Measurements from ENCODE around the gene MITF. TPM values are rescaled to one million over a fixed set of nuclear protein-coding genes. Genes with fewer than 3 reads are reported as not detected.
"Not testable (repeated sequence)": the region's sequence is repeated elsewhere in the genome, so short reads cannot be mapped to it uniquely, and the experiment has no call there.

The MITF gene
- total and polyA plus RNA-seq, 9 donors, result 5.7 to 9.6 (median 7.4) TPM

DNA sequence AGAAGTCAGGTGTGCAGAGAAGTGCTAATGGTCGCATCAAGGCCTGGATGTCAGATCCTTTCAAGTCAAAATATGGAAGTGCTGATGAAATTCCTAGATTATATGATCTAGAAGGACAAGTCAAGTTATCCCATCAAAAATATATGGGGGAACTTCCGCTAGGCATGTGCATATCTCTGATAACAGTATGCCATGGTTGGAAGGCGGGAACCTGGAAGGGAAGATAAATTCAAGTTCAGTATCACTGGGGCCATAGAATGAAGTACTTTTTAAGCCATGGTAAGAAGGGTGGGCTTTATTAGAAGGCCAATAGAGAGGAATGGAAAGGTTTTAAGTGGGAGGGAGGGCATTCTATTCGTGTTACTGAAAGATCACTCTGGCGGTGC, 38.3 kb downstream of the MITF start:
- H3K4me1 ChIP-seq (ENCODE audit: control insufficient read depth, insufficient read depth, low read length), result no peaks in the 10 kb centered on the region
- H3K27ac ChIP-seq (ENCODE audit: low read length), result no peak overlapping the region
- H3K36me3 ChIP-seq (ENCODE audit: control insufficient read depth, insufficient read depth, low read length), result no peaks in the 10 kb centered on the region
- H3K27me3 ChIP-seq (ENCODE audit: control insufficient read depth, insufficient read depth, low read length), result no peaks in the 10 kb centered on the region
- WGBS (ENCODE audit: insufficient coverage), result 96% methylated on average over 4 of the region's 5 CpGs
- H3K9me3 ChIP-seq (replicated peaks; ENCODE audit: control insufficient read depth, low read depth, low read length), result no peaks in the 10 kb centered on the region
- DNase-seq, result no peak
- H3K4me3 ChIP-seq (ENCODE audit: low read length), result no peak overlapping the region

DNA sequence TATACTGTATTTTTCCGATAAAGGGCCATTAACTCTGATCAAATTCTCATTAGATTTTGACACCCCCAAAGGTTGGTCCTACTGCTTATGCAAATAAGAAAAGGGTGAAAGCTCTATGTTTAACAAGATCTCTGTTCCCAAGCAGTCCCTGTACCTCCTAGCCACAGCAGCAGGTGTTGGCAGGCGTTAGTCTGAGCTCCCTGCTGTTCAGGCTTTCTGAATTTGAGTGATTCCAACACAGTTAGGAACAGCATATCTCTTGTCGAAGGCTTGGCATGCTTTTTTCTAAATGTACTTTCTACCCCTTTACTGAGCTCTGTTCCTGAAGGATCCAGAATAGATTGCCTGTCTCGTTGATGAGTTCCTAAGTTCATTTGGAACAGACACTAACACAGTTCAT, 42.3 kb downstream of the MITF start:
- WGBS (ENCODE audit: insufficient coverage), result 54% methylated on average over 3 of the region's 4 CpGs
- Histone ChIP-seq H3K36me3 (ENCODE audit: control insufficient read depth, insufficient read depth, low read length) (no peaks in the 10 kb centered on the region), H3K27me3 (ENCODE audit: control insufficient read depth, insufficient read depth, low read length) (no peaks in the 10 kb centered on the region), H3K27ac (ENCODE audit: low read length) (no peak overlapping the region), H3K9me3 (replicated peaks; ENCODE audit: control insufficient read depth, low read depth, low read length) (no peaks in the 10 kb centered on the region), H3K4me3 (ENCODE audit: low read length) (no peak overlapping the region), H3K4me1 (ENCODE audit: control insufficient read depth, insufficient read depth, low read length) (peaks cover 6% of the 10 kb centered on the region)
- no peak for DNase-seq

DNA sequence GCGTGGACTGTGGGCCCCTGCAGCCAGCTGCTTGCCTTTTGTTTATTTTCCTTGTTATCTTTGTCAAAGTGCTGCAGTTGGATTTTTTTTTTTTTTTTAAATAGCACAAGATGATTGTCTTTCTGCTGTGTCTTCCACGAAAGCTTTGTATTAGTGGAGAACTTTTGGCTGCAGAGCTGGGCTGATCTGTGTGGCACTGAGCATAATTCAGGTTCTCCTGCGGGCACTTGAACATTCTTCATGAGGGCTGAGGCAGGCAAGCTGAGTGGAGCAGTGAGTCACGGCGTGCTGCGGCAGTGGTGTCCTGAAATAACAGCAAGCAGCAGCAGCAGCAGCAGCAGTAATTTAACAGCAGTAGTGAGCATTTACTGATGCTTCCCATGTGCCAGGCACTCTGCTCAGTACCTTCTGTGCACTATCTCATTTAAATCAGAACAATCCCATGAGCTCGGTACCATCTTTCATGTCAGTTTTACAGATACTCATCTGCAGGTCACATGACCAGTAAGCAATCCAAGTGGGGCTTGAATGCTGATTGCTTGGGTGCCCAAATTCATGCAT, 45.8 kb downstream of the MITF start:
- no peak for DNase-seq
- no peak overlapping the region for H3K4me3 ChIP-seq (ENCODE audit: low read length)
- H3K36me3 ChIP-seq (ENCODE audit: control insufficient read depth, insufficient read depth, low read length), result no peaks in the 10 kb centered on the region
- H3K27ac ChIP-seq (ENCODE audit: low read length), result no peak overlapping the region
- WGBS (ENCODE audit: insufficient coverage), result 62% methylated on average over 6 of the region's 7 CpGs
- peaks cover 6% of the 10 kb centered on the region for H3K4me1 ChIP-seq (ENCODE audit: control insufficient read depth, insufficient read depth, low read length)
- no peaks in the 10 kb centered on the region for H3K27me3 ChIP-seq (ENCODE audit: control insufficient read depth, insufficient read depth, low read length)
- no peaks in the 10 kb centered on the region for H3K9me3 ChIP-seq (replicated peaks; ENCODE audit: control insufficient read depth, low read depth, low read length)

DNA sequence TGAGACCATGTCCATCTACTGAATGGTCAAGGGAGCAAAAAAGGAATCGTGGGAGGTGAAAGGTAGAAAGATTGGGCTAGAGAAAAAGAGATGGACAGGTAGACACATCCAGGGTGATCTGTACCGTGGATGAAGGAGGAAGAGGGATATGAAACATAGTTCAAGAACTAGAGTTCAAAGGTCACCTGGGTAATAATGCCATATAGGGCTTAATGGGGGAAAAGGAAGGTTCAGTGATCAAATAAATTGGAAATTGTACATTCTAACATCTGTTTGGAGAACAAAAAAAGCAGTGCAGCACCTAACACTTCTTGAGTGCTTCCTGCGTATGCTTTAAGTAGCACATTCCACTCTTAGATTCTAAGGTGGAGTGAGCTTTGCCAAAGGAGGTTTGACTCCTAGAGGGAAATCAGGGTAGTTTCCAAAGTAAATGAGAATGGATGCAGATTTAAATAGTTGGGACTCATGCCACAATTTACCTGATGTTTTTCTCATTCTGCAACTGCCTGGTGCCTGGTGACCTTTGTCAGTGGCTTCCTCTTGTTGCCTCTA, 46.6 kb downstream of the MITF start:
- Histone ChIP-seq H3K4me3 (ENCODE audit: low read length) (no peak overlapping the region), H3K36me3 (ENCODE audit: control insufficient read depth, insufficient read depth, low read length) (no peaks in the 10 kb centered on the region), H3K27me3 (ENCODE audit: control insufficient read depth, insufficient read depth, low read length) (no peaks in the 10 kb centered on the region), H3K9me3 (replicated peaks; ENCODE audit: control insufficient read depth, low read depth, low read length) (no peaks in the 10 kb centered on the region), H3K4me1 (ENCODE audit: control insufficient read depth, insufficient read depth, low read length) (peaks cover 8% of the 10 kb centered on the region), H3K27ac (ENCODE audit: low read length) (no peak overlapping the region)
- no peak for DNase-seq
- WGBS (ENCODE audit: insufficient coverage), result 85% methylated on average over 2 of the region's 3 CpGs

DNA sequence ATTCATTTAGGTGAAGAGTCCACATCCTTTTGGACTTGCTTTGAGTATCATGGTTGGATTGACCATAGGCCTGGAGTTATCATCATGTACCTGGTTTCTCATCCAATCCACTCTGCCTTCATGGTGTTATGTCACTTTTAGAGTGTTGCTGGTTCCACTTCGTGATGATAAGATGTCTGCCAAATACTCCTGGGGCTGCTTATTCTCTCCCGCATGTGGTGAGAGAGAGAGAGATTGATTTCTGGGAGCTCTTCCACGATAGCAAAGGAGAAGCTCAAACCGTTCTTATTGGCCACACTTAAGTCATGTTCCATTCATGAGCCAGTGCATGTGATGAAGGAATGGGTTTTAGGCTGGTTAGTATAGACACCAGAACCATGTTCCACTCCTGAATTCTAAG, 47.6 kb downstream of the MITF start:
- peaks cover 10% of the 10 kb centered on the region for H3K4me1 ChIP-seq (ENCODE audit: control insufficient read depth, insufficient read depth, low read length)
- H3K36me3 ChIP-seq (ENCODE audit: control insufficient read depth, insufficient read depth, low read length), result no peaks in the 10 kb centered on the region
- no peak overlapping the region for H3K4me3 ChIP-seq (ENCODE audit: low read length)
- H3K9me3 ChIP-seq (replicated peaks; ENCODE audit: control insufficient read depth, low read depth, low read length), result no peaks in the 10 kb centered on the region
- H3K27me3 ChIP-seq (ENCODE audit: control insufficient read depth, insufficient read depth, low read length), result no peaks in the 10 kb centered on the region
- WGBS (ENCODE audit: insufficient coverage), result no CpG with 5 or more reads among the region's 4 CpGs
- no peak overlapping the region for H3K27ac ChIP-seq (ENCODE audit: low read length)
- DNase-seq, result no peak

DNA sequence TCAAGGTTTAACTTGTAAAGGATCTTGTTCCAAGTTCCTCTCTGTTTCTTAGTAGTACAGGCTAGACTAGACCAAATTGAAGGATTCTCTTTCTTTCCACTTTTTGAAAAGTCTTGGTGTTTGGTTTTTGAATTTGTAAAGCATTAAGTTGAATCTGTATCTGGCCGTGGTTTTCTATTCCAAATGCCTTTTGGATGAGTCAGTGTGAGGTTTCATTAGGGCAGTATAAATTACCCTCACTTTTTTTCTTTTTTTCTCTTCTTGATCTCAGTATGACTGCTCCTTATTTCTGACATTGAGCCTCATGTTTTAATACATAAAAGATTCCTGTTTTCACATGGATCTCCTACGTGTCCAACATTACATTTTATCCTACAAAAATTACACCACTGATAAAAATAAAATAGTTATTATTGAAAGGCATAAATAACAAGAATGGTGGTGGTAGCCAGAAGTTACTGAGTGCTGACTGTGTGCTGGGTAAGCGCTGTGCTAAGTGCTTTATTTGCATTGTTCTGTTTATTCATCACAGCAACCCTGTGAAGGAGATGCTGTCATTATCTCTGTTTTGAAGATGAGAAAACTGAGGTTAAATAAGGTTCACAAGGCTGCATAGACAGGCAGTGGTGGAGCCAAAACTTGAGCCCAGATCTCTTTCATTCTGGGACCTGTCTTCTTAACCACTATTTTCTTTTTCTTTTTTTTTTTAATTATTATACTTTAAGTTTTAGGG, 48.3 kb downstream of the MITF start:
- DNase-seq, result no peak
- no peak overlapping the region for H3K4me3 ChIP-seq (ENCODE audit: low read length)
- H3K9me3 ChIP-seq (replicated peaks; ENCODE audit: control insufficient read depth, low read depth, low read length), result no peaks in the 10 kb centered on the region
- H3K27ac ChIP-seq (ENCODE audit: low read length), result no peak overlapping the region
- H3K36me3 ChIP-seq (ENCODE audit: control insufficient read depth, insufficient read depth, low read length), result no peaks in the 10 kb centered on the region
- no peaks in the 10 kb centered on the region for H3K27me3 ChIP-seq (ENCODE audit: control insufficient read depth, insufficient read depth, low read length)
- H3K4me1 ChIP-seq (ENCODE audit: control insufficient read depth, insufficient read depth, low read length), result peaks cover 12% of the 10 kb centered on the region
- WGBS (ENCODE audit: insufficient coverage), result 88% methylated on average over 1 of the region's 3 CpGs

DNA sequence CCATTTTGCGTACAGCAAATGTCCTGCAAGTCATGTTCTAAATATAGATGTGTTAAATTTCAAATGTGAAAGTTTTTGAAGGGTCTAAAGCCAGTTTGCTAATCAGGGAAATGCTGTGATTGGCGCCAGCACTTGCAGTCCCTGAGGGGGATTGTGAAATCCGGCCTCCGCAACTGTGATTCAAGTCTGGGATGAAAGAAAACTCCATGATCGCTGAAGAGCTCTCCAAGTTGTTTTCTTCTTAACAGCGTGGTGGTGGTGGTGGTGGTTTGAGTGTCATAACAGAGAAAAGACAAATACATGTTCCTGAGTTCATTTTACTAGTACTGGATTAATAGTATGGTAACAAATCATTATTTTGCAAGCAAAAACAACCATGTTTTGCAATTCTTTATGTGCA, 51.8 kb downstream of the MITF start:
- Histone ChIP-seq H3K27ac (ENCODE audit: low read length) (no peak overlapping the region), H3K4me1 (ENCODE audit: control insufficient read depth, insufficient read depth, low read length) (peaks cover 6% of the 10 kb centered on the region), H3K9me3 (replicated peaks; ENCODE audit: control insufficient read depth, low read depth, low read length) (no peaks in the 10 kb centered on the region), H3K4me3 (ENCODE audit: low read length) (no peak overlapping the region), H3K36me3 (ENCODE audit: control insufficient read depth, insufficient read depth, low read length) (no peaks in the 10 kb centered on the region), H3K27me3 (ENCODE audit: control insufficient read depth, insufficient read depth, low read length) (no peaks in the 10 kb centered on the region)
- 17% methylated on average over 2 of the region's 6 CpGs for WGBS (ENCODE audit: insufficient coverage)
- peak; percentile 49 for DNase-seq

DNA sequence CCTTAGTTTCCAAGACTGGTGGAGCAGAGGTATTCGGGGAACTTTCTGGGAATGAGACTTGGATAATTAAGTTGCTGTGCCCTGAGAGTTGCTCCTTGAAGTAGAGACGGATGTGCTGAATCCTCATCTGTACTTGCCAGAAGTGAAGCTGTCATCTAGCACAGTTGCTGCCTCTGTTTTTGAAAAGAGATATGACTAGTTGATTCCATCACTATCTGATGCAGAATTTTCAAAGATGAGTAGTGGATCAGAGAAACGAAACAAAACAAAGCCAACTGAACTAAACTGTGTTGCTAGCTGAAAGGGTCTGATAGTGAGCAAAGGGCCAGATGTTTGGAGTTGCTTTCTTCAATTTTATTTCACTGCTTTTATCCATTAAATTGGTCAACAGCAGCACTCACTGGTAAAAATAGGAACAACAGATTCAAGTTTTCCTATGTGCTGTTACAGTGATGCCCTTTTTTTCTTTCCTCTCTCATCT, 52.7 kb downstream of the MITF start:
- no peaks in the 10 kb centered on the region for H3K27me3 ChIP-seq (ENCODE audit: control insufficient read depth, insufficient read depth, low read length)
- H3K9me3 ChIP-seq (replicated peaks; ENCODE audit: control insufficient read depth, low read depth, low read length), result no peaks in the 10 kb centered on the region
- no peaks in the 10 kb centered on the region for H3K36me3 ChIP-seq (ENCODE audit: control insufficient read depth, insufficient read depth, low read length)
- no peak overlapping the region for H3K27ac ChIP-seq (ENCODE audit: low read length)
- peaks cover 6% of the 10 kb centered on the region for H3K4me1 ChIP-seq (ENCODE audit: control insufficient read depth, insufficient read depth, low read length)
- DNase-seq, result peak; percentile 83
- H3K4me3 ChIP-seq (ENCODE audit: low read length), result no peak overlapping the region
- WGBS (ENCODE audit: insufficient coverage), result 36% methylated on average over 1 of the region's 3 CpGs

DNA sequence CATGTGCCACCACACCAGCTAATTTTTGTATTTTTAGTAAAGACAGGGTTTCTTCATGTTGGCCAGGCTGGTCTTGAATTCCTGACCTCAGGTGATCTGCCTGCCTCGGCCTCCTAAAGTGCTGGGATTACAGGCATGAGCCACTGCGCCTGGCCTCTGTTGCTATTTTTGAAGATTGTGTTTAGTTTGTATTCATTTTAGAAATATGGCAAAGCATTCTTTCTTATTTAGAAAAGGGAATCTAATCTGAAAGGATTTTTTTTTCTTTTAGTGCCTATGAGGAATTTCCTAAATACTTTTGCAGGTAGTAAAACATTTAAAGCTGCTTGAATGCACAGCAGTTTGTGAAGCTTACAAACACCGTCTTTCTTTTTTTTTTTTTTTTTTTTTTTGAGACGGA, 56.9 kb downstream of the MITF start:
- not testable (repeated sequence) for DNase-seq; H3K4me3 ChIP-seq (ENCODE audit: low read length); H3K4me1 ChIP-seq (ENCODE audit: control insufficient read depth, insufficient read depth, low read length); H3K27me3 ChIP-seq (ENCODE audit: control insufficient read depth, insufficient read depth, low read length); H3K36me3 ChIP-seq (ENCODE audit: control insufficient read depth, insufficient read depth, low read length); H3K9me3 ChIP-seq (replicated peaks; ENCODE audit: control insufficient read depth, low read depth, low read length); H3K27ac ChIP-seq (ENCODE audit: low read length)
- WGBS (ENCODE audit: insufficient coverage), result no CpG with 5 or more reads among the region's 4 CpGs

DNA sequence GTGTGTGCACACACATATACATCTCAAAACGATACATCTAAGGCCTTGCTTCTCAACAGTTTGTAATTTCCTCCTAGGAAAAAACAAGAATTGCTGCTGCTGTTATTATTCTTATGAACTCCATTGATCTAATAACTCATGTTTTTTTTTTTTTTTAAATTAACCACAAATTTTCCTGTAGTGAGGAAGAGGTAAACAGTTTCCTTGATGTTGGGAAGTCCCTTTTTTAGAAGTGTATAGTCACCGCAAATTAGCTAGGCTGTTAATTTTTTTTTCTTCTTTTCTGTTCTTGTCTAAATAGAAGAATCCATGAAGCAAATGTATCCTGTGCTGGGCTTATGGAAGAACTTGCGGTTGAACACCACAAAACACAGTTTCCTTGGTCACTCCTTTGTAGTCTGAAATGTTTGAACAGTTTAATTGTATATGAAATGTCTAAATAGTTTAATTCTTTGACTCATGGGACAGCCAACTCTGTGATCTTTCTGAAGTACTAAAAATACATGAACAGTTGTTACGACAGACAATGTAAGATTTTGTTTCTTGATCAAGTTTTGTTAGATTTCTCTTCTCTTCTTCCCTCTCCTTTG, 64.5 kb downstream of the MITF start:
- no peaks in the 10 kb centered on the region for H3K36me3 ChIP-seq (ENCODE audit: control insufficient read depth, insufficient read depth, low read length)
- no peak overlapping the region for H3K4me3 ChIP-seq (ENCODE audit: low read length)
- no peaks in the 10 kb centered on the region for H3K4me1 ChIP-seq (ENCODE audit: control insufficient read depth, insufficient read depth, low read length)
- no peaks in the 10 kb centered on the region for H3K27me3 ChIP-seq (ENCODE audit: control insufficient read depth, insufficient read depth, low read length)
- no peak overlapping the region for H3K27ac ChIP-seq (ENCODE audit: low read length)
- no peaks in the 10 kb centered on the region for H3K9me3 ChIP-seq (replicated peaks; ENCODE audit: control insufficient read depth, low read depth, low read length)
- no CpG with 5 or more reads among the region's 4 CpGs for WGBS (ENCODE audit: insufficient coverage)
- DNase-seq, result no peak

Measured in muscle of leg (tissue), 11 donors.